LNCaP clone FGC (cell line): Measurements from ENCODE around the gene UBE2E2.

Source experiments
- DNase-seq: peaks from one replicate; pipeline ENCODE4 v3.0.0-alpha.2; 2011; ENCODE audit warnings: low read depth
- H3K4me3 ChIP-seq: 2 replicates; pipeline ENCODE4 v1.5.1; 2011; ENCODE audit warnings: mild to moderate bottlenecking, low read depth, low read length, control low read depth
- CTCF ChIP-seq: IDR thresholded peaks from 2 replicates; pipeline ENCODE4 v1.5.1; 2012; ENCODE audit warnings: mild to moderate bottlenecking; ENCODE audit not compliant: control insufficient read depth, insufficient read depth; ENCODE audit errors: extremely low read depth

UBE2E2 gene

DNA sequence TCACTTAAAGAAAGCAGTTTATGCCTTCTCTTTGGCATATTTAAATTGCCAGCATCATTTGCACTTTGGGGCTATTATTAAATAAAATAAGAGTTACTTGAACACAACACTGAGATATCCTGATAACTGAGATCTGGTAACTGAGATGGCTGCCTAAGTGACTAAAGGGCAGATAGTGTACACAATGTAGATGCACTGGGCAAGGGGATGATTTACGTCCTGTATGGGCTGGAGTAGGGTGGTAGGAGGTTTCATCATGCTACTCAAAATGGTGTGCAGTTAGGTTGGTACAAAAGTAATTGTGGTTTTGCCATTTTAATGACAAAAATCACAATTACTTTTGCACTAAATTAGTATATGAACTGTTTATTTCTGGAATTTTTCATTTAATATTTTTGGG, 196.1 kb downstream of the UBE2E2 start:
- no peak overlapping the region for H3K4me3 ChIP-seq
- TF ChIP-seq CTCF: no peak
- DNase-seq: no peak

GRCh38 chr3:23402728-23403492, 199.8 kb downstream of the UBE2E2 start:
- no peak overlapping the region for H3K4me3 ChIP-seq
- no peak for DNase-seq
- TF ChIP-seq CTCF: no peak

DNA sequence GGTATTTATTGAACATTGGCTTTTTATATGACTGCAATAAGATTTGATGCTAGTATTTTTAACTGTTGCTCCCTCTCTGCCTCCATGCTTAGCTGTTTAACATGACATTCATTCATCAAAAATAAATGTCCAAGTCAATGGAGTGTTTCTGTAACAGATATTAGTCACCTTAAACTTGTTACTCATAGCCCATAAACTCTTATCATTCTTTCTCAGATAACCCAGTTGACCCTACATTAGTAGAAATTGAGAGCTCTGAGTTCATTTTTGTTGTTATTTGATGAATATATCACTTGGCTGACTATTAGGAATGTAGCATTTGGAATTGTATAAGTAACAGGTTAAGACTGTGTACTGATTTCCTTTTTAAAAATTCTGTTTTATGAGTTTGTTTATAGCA, 201.1 kb downstream of the UBE2E2 start:
- no peak for DNase-seq
- H3K4me3 ChIP-seq: no peak overlapping the region
- TF ChIP-seq CTCF: no peak

DNA sequence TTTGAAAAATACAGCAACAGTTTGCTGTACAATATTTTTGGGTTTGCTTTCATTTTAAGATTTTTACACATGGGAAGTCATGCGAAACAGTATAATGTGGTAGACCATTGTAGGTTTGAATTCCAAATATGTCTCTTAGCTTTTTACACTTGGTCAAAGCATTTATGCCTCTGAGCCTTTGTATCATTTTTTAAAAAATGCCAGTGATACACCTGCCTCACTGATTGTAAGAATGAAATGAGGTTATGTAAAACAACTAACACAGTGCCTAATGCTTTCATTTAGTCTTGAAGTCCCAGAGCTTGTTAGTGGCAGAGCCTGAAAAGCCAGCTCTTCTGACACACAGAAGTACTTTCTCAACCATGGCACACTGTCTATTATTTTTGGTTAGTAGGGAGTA, 202.0 kb downstream of the UBE2E2 start:
- no peak for TF ChIP-seq CTCF
- H3K4me3 ChIP-seq: no peak overlapping the region

GRCh38 chr3:23406601-23407000, 203.5 kb downstream of the UBE2E2 start:
- H3K4me3 ChIP-seq: no peak overlapping the region
- DNase-seq: peak; percentile 31
- TF ChIP-seq CTCF: no peak

More for the DNA sequence above, 202.0 kb downstream of the UBE2E2 start:
- DNase-seq: peak; percentile 19

GRCh38 chr3:23418026-23418425, 214.9 kb downstream of the UBE2E2 start:
- no peak for TF ChIP-seq CTCF
- no peak overlapping the region for H3K4me3 ChIP-seq
- no peak for DNase-seq

DNA sequence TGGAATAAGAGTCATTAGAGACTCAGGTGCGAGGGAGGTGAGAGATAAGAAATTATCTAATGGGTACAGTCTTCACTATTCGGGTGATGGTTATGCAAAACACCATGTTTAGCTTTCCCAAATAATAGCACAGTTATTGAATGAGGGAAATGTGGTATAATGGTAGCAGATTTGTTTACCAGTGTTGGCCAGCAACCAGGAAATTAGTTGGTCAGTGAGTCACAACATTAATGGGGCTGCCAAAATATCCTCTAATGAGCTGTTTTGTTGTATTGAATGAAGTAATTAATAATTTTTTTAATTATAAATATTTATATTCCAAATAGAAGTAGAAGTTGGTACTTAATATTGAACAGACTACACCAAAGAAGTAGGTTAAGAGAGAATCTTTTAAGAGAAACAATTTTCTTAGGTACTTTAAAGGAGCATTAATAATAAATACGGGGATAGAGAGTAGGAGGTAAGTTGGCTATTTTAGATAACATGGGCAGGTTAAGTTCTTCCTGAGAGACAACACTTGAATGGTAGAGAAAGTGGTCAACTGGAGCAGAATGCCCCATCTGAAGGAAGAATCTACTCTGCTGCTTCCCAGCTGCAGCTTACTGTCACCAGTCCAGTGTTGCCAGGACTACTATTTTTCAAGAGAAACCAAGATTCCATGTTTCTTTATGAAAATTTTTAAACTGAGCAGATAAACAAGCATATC, 218.8 kb downstream of the UBE2E2 start:
- H3K4me3 ChIP-seq: no peak overlapping the region
- no peak for TF ChIP-seq CTCF
- no peak for DNase-seq
